ENCODE measurements around the gene VWA5A. TPM values are rescaled to one million over a fixed set of nuclear protein-coding genes. Genes with fewer than 3 reads are reported as not detected.

VWA5A gene
- total and polyA plus RNA-seq, 2 of the 13 experiments (the other 11 are each of a cell fraction or from before 2014, with no cell fraction given), result 1.3 to 1.8 TPM

DNA sequence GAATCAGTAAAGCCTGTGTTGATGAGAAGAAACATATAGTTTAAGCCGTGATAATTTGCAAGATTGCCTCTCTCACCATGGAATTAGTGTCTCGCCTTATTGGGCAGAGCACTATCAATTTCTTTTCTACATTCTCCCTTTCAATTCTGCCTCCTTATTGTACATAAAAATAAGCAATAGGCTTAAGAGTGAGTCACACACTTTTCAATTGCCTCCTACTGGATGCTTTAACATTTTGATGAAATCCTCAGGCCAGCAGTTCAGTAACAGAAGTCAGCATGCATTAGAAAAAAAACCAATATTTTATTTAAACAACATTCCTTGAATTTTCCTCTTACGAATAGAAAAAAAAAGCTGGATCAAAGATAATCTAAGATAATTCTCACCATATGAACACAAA, 33.8 kb upstream of the VWA5A start:
- Histone ChIP-seq H3K36me3 (replicated peaks in 1 of 2; ENCODE audit: control insufficient read depth in 1 of 2, insufficient read depth in 2 of 2, low read length in 2 of 2) (no peaks in the 10 kb centered on the region), H3K4me2 (ENCODE audit: low read depth, low read length) (no peak overlapping the region), H4K20me1 (ENCODE audit: insufficient read depth, low read length) (no peaks in the 10 kb centered on the region), H3K27ac (ENCODE audit: extremely low read length, insufficient read depth, low read length) (no peak overlapping the region), H3K4me3 (replicated peaks in 1 of 3; ENCODE audit: insufficient read depth in 1 of 3, low read depth in 2 of 3, low read length in 3 of 3) (no peak overlapping the region), H3K79me2 (ENCODE audit: insufficient read depth, low read length) (no peaks in the 10 kb centered on the region), H3K9ac (ENCODE audit: insufficient read depth, low read depth, low read length) (no peak overlapping the region), H3K4me1 (ENCODE audit: insufficient read depth, low read length) (0 out of 2 replicates have a peak, but pooled peaks cover 2% of the 10 kb centered on the region), H2AFZ (ENCODE audit: low read length) (no peak overlapping the region), H3K27me3 (ENCODE audit: control insufficient read depth in 1 of 2, insufficient read depth in 2 of 2, low read length in 2 of 2) (peaks cover 0 to 10% of the 10 kb centered on the region in 2 experiments; a peak in 4 of 5 replicates), H3K9me3 (ENCODE audit: low read length) (no peaks in the 10 kb centered on the region)
- ATAC-seq, result no peak
- in situ Hi-C loops (cut with HindIII; ENCODE audit: extremely low pct_ligation_motif_present, low pct_unique_long_range_greater_than_20kb) (no loop called here), intact Hi-C loops (cut with micrococcal nuclease; ENCODE audit: unreplicated experiment) (no loop called here)
- FAIRE-seq, result no peak
- CTCF ChIA-PET (ENCODE audit: low intra/inter-chr PET ratio, low total read pairs), result no interaction called here
- 7% methylated on average over 3 of the region's 3 CpGs for WGBS (ENCODE audit: low lambda C conversion rate)
- no peak for DNase-seq (ENCODE audit: low spot score)
- BruUV-seq (replicated peaks), result no TSS peak
- POLR2A ChIA-PET, result no interaction called here
- TF ChIP-seq PRPF4 (IDR thresholded peaks at IDR 0.05; ENCODE audit: low read depth, low read length, poor library complexity, severe bottlenecking), result no peak
- TF ChIP-seq ATF2 (CRISPR knock-in tag; IDR thresholded peaks at IDR 0.05), result no peak
- no peak for TF ChIP-seq RNF219 (CRISPR knock-in tag; IDR thresholded peaks at IDR 0.05)
- no peak for TF ChIP-seq NFIB (CRISPR knock-in tag; IDR thresholded peaks at IDR 0.05; ENCODE audit: borderline replicate concordance)
- no peak for TF ChIP-seq MIER2 (CRISPR knock-in tag; IDR thresholded peaks at IDR 0.05)
- TF ChIP-seq, protein P1, sequence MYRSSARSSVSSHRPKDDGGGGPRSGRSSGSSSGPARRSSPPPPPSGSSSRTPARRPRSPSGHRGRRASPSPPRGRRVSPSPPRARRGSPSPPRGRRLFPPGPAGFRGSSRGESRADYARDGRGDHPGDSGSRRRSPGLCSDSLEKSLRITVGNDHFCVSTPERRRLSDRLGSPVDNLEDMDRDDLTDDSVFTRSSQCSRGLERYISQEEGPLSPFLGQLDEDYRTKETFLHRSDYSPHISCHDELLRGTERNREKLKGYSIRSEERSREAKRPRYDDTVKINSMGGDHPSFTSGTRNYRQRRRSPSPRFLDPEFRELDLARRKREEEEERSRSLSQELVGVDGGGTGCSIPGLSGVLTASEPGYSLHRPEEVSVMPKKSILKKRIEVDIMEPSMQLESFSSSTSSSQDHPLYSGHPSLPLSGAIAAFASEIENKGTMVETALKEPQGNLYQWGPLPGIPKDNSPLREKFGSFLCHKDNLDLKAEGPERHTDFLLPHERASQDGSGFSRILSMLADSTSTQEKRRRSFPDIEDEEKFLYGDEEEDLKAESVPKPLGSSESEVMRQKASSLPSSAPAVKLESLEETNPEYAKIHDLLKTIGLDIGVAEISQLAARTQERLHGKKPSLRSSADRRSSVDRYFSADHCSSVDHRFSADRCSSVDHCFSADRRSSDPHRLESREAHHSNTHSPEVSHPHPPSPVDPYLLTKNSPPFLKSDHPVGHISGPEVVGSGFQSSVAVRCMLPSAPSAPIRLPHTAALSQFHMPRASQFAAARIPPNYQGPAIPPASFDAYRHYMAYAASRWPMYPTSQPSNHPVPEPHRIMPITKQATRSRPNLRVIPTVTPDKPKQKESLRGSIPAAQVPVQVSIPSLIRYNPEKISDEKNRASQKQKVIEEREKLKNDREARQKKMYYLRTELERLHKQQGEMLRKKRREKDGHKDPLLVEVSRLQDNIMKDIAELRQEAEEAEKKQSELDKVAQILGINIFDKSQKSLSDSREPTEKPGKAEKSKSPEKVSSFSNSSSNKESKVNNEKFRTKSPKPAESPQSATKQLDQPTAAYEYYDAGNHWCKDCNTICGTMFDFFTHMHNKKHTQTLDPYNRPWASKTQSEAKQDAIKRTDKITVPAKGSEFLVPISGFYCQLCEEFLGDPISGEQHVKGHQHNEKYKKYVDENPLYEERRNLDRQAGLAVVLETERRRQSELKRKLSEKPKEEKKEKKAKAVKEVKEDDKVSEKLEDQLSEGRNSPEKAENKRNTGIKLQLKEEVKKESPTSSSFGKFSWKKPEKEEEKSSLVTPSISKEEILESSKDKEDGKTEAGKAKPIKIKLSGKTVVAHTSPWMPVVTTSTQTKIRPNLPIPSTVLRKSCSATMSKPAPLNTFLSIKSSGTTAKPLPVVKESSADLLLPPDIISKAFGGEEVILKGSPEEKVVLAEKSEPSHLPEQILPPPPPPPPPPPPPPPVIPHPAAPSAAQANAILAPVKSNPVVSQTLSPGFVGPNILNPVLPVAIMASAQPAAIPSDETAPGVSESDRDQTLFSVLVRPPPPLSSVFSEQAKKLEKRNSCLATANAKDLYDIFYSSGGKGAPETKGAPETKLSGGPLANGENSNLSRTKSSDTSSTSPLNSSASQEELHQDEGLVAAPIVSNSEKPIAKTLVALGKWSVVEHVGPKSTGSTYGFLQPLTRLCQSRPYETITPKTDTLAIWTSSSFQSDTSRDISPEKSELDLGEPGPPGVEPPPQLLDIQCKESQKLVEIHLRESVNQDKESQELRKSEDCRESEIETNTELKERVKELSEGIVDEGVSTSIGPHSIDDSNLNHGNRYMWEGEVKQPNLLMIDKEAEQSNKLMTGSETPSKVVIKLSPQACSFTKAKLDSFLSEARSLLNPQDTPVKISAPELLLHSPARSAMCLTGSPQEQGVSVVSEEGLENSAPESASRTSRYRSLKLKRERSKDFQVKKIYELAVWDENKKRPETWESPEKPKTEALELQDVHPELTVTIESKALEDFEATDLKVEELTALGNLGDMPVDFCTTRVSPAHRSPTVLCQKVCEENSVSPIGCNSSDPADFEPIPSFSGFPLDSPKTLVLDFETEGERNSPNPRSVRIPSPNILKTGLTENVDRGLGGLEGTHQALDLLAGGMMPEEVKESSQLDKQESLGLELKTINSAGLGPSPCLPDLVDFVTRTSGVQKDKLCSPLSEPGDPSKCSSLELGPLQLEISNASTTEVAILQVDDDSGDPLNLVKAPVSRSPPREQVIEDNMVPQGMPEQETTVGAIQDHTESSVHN (CRISPR knock-in tag; IDR thresholded peaks at IDR 0.05), result no peak
- no peak for TF ChIP-seq MTF2 (CRISPR knock-in tag; IDR thresholded peaks at IDR 0.05; ENCODE audit: borderline replicate concordance)
- TF ChIP-seq RFXANK (CRISPR knock-in tag; IDR thresholded peaks at IDR 0.05), result no peak
- TF ChIP-seq POGZ (CRISPR knock-in tag; IDR thresholded peaks at IDR 0.05), result no peak
- no peak for TF ChIP-seq PAWR (CRISPR knock-in tag; IDR thresholded peaks at IDR 0.05; ENCODE audit: borderline replicate concordance)
- TF ChIP-seq BRD4 (CRISPR knock-in tag; IDR thresholded peaks at IDR 0.05), result no peak
- no peak for TF ChIP-seq NCOA2 (CRISPR knock-in tag; IDR thresholded peaks at IDR 0.05)
- no peak for TF ChIP-seq RAD21 (CRISPR knock-in tag; IDR thresholded peaks at IDR 0.05)

Data from HepG2 (cell line).